ENCODE results near the gene LASP1NB.

Gene LASP1NB

GRCh38 chr17:38921756-38922411 is 3.5 kb upstream of the LASP1NB start (continued):
- no peak for TF ChIP-seq NONO (IDR thresholded peaks at IDR 0.05)
- TF ChIP-seq NONO (CRISPR knock-in tag; conservative IDR thresholded peaks at IDR 0.05), result peak; percentile 29; the same call in 1 of the 2 replicates
- peak; percentile 14 for TF ChIP-seq AGO2 (optimal IDR thresholded peaks at IDR 0.05; ENCODE audit: low read depth, low read length)
- no peak for TF ChIP-seq ATF4 (CRISPR knock-in tag; IDR thresholded peaks at IDR 0.05)
- TF ChIP-seq MBD4 (IDR thresholded peaks at IDR 0.05; ENCODE audit: borderline replicate concordance, low read length), result no peak
- TF ChIP-seq MTF1 (CRISPR knock-in tag; IDR thresholded peaks at IDR 0.05), result no peak
- peak; percentile 21 for TF ChIP-seq RBM22 (optimal IDR thresholded peaks at IDR 0.05; ENCODE audit: low read length)
- peak; percentile 29; the same call in 1 of the 2 replicates for TF ChIP-seq ZNF687 (CRISPR knock-in tag; IDR thresholded peaks at IDR 0.05)
- no peak for TF ChIP-seq ZNF574 (CRISPR knock-in tag; IDR thresholded peaks at IDR 0.05)
- TF ChIP-seq HNRNPH1 (optimal IDR thresholded peaks at IDR 0.05; ENCODE audit: low read depth, low read length), result no peak
- no peak for TF ChIP-seq MXI1 (IDR thresholded peaks at IDR 0.05; ENCODE audit: borderline replicate concordance, low read depth, low read length)
- no peak for TF ChIP-seq NR3C1 (CRISPR knock-in tag; IDR thresholded peaks at IDR 0.05)
- TF ChIP-seq MTA1 (CRISPR knock-in tag; IDR thresholded peaks at IDR 0.05; ENCODE audit: borderline replicate concordance), result no peak
- peak; percentile 70; the same call in 1 of the 2 replicates for TF ChIP-seq ZNF646 (CRISPR knock-in tag; IDR thresholded peaks at IDR 0.05)
- no peak for TF ChIP-seq NFYB (CRISPR knock-in tag; IDR thresholded peaks at IDR 0.05)
- TF ChIP-seq ZNF274 (CRISPR knock-in tag; IDR thresholded peaks at IDR 0.05), result no peak

All from HepG2 (cell line).